Measurements from ENCODE around the gene BUD31. TPM values are rescaled to one million over a fixed set of nuclear protein-coding genes. Genes with fewer than 3 reads are reported as not detected.

Gene BUD31
- total RNA-seq, result 87.8 and 169 TPM in 2 replicates

GRCh38 chr7:99408379-99409191 is at the start of gene BUD31, which contains the start of gene PDAP1:
BUD31 (plus strand) TSS chr7:99408969; CDS start chr7:99411093, 2,124 bp downstream.
PDAP1 (minus strand) TSS chr7:99408597; CDS start chr7:99408548, 49 bp downstream.

GRCh38 chr7:99374111-99375064 is 34.4 kb upstream of the BUD31 start, which contains the start of gene ARPC1B:
ARPC1B (plus strand) TSS chr7:99374730; CDS start chr7:99385715, 10,985 bp downstream.

GRCh38 chr7:99438573-99439480 is 30.1 kb downstream of the BUD31 start, which contains the start of the genes CPSF4 and PTCD1:
CPSF4 (plus strand) TSS chr7:99438943; CDS start chr7:99439083, 140 bp downstream.
PTCD1 (minus strand) TSS chr7:99438798; CDS start chr7:99435242, 3,556 bp downstream.

Other genes starting within 250 kb of the BUD31 start
- not detected in 2 replicates for gene KPNA7, start 200.9 kb upstream of the BUD31 start, total RNA-seq
- gene MYH16, start 136.1 kb upstream of the BUD31 start, total RNA-seq, result 0.93 and 1.1 TPM in 2 replicates
- 229 and 254 TPM in 2 replicates for gene ARPC1A, start 83.1 kb upstream of the BUD31 start, total RNA-seq
- gene ARPC1B, start 34.2 kb upstream of the BUD31 start, total RNA-seq, result 353 and 402 TPM in 2 replicates
- 61.8 and 81.7 TPM in 2 replicates for gene PDAP1, start 372 bp upstream of the BUD31 start, total RNA-seq
- 3.3 and 4.0 TPM in 2 replicates for gene PTCD1, start 29.8 kb downstream of the BUD31 start, total RNA-seq
- 26.5 and 30.5 TPM in 2 replicates for gene CPSF4, start 30.0 kb downstream of the BUD31 start, total RNA-seq
- gene ATP5MF, start 57.2 kb downstream of the BUD31 start, total RNA-seq, result 404 and 586 TPM in 2 replicates
- gene ZNF789, start 63.9 kb downstream of the BUD31 start, total RNA-seq, result 9.8 and 11.9 TPM in 2 replicates
- 24.2 and 27.4 TPM in 2 replicates for gene ZNF394, start 91.3 kb downstream of the BUD31 start, total RNA-seq
- gene ZKSCAN5, start 95.7 kb downstream of the BUD31 start, total RNA-seq, result 13.6 and 14.8 TPM in 2 replicates
- 6.5 and 8.1 TPM in 2 replicates for gene FAM200A, start 143.1 kb downstream of the BUD31 start, total RNA-seq
- 21.4 and 24.3 TPM in 2 replicates for gene ZNF655, start 149.7 kb downstream of the BUD31 start, total RNA-seq
- 0.43 TPM in 1 of 2 replicates, not detected in the other for gene TMEM225B, start 189.3 kb downstream of the BUD31 start, total RNA-seq
- 12.3 and 12.4 TPM in 2 replicates for gene ZSCAN25, start 208.0 kb downstream of the BUD31 start, total RNA-seq